GM20431 (cell line): ENCODE measurements around the gene CAP2.
"Not testable (repeated sequence)": the region's sequence is repeated elsewhere in the genome, so short reads cannot be mapped to it uniquely, and the experiment has no call there.

Experiments
- in situ Hi-C: fragments of 300-500 bp; cut with MseI, MboI; formaldehyde crosslinking; loops from one replicate; pipeline ENCODE4 v1.15.0; 2020; ENCODE audit warnings: low sequenced_read_pairs; ENCODE audit not compliant: unreplicated experiment

Gene CAP2

DNA sequence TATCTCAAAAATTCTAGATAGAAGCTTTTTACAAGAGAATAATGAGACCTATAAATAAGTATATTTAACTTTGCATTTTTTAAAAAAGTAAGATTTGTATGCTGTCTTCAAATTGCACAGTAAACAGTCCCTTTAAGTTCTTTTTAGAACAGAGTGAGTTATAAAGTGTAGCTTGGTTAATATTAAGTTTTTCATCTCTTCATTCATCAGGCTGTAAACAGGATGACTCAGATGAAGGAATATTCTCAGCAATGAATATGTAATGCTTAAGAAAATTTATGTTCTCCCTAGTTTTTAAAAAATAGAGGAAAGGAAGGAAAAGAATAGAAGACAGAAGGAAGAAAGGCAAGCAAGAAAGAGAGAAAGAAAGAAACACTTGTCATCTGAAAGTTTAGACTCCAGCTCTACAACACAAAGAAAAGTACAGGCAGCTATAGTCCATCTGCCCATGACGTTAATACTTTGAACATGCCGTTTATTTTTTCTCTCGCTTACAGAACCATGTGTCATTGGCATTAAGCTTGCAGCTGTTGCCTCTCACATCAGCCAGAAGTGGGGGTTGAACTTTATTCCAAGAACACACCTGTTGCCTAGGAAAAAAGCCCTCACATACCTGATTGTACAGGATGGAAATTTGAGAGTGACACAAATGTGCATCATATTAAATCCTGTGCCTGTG is 36.1 kb downstream of the CAP2 start:
- in situ Hi-C loops: no loop called here

DNA sequence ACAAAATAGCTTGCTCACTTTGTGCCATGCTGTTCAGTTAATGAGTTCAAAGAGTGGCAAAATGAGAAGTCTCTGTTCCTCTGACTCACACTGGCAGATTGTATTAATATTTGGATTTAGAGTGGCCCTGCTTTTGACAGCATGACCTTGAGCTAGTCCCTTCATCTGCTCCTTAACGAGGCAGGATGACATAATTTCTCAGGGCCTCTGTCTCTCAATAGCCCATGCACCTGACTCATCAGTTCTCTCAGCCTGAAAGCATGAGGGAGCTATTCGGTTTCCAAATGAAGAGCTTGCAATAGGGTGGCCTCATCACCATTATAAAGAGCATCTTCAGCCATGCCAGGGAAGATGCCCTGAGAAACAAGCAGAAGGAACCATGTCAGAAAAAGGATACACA is 38.2 kb downstream of the CAP2 start:
- in situ Hi-C loops: no loop called here

- in situ Hi-C loops: no loop called here
Measured at GRCh38 chr6:17432356-17432755, 39.0 kb downstream of the CAP2 start.

DNA sequence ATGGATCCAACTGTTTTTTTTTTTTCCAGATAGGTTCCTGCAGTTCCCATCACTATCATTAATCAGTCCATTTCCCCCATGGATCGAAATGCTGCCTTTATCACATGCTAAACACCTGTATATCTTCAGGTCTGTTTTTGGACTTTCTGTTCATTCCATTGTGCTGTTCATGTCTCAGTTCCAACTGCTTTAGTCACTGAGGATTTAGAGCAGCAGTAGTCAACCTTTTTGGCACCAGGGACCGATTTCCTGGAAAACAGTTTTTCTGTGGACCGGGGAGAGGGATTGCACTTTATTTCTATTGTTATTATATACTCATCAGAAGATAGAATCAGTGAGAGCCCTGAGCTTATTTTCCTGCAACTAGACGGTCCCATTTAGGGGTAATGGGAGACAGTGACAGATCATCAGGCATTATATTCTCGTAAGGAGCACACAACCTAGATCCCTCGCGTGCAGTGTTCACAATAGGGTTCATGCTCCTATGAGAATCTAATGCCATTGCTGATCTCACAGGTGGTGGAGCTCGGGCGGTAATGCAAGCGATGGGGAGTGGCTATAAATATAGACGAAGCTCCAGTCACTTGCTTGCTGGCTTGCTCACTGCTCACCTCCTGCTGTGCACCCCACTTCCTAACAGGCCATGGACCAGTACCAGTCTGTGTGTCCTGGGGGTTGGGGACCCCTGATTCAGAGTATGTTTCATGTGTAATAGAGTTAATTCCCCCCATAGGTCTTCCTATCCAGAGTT is 46.0 kb downstream of the CAP2 start:
- in situ Hi-C loops: no loop called here

DNA sequence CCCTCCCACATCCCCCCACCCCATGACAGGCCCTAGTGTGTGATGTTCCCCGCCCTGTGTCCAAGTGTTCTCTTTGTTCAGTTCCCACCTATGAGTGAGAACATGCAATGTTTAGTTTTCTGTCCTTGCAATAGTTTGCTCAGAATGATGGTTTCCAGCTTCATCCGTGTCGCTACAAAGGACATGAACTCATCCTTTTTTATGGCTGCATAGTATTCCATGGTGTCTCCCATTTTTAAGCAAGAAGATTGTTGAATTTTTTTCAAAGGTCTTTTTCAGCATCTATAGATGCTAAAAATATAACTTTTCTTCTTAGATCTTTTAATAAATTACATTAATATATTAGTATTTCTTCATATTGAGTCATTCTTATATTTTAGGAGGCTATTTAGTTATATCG is 47.4 kb downstream of the CAP2 start:
- in situ Hi-C loops: not testable (repeated sequence)

GRCh38 chr6:17442196-17442595 is 48.8 kb downstream of the CAP2 start:
- in situ Hi-C loops: no loop called here

DNA sequence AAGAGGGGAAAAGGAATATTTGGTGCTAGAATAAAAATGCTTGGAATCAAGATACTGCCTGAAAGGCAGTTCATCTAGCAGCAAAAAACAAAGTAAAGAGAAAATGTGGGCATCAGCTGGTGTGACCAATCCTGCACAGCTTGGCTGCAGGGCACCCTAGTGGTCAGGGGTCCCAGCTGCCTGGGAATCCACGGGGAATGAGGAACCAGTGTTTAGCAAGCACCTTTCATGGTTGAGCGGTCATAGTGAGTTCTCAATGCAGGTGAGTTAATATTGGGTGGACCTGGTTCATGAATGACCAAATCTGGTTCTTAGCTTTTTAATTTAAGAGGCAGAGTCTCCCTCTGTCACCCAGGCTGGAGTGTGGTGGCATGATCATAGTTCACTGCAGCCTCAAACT is 53.3 kb downstream of the CAP2 start:
- in situ Hi-C loops: no loop called here

DNA sequence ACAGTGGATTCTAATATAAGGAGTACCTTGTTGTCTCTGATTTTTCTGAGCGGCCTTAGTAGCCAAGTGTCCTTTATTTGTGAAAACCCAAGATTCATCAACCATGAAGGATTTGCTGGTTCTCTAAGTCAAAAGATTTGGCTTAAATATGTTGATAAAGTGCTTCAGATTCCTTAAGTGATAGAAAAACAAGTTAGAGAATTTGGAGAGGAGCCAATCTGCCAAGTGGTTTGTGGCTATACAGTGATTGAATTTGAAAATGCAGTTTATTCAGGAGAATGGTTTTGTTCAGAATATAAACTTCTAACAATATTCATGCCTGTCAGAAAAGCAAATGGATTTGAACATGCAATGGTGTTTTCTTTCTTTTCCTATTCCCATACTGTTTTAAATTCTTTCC is 54.8 kb downstream of the CAP2 start:
- in situ Hi-C loops: no loop called here

GRCh38 chr6:17450397-17450796 is 57.0 kb downstream of the CAP2 start:
- in situ Hi-C loops: no loop called here

- in situ Hi-C loops: no loop called here
Measured at GRCh38 chr6:17450832-17451231, 57.4 kb downstream of the CAP2 start.

GRCh38 chr6:17452096-17452495 is 58.7 kb downstream of the CAP2 start:
- in situ Hi-C loops: no loop called here

DNA sequence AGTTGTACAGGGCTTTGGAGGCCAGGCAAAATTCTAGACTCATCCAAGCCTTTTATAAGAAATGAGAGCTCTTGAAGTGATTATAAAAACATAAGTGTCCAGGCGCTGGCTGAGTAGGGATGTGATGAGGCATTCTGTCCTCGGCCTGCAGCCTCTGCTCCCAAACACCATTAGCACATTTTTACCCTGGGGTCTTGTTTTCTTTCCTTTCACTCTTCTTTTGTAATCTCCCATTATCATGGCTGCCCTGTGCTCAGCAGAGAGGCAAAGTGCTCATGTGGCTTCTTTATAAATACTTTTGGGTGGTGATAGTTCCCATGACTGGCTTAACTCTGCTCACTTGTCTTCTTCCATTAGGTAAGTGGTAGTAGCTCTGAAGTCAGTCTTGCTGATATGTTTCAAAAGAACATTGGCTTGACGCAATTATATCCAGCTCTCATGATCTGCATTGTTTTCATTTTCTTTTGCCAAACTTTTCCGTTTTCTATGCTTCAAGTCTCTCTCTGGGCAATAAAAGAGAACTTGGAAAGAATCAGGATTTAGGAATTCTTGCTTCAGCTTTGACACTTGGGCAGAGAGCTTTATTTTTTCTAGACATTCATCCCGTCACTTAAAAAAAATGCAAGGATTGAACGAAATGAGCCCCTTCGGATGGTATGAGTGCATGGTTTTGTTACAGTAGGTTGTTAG is 61.1 kb downstream of the CAP2 start:
- in situ Hi-C loops: no loop called here

- in situ Hi-C loops: no loop called here
Measured at GRCh38 chr6:17455919-17456318, 62.5 kb downstream of the CAP2 start.

DNA sequence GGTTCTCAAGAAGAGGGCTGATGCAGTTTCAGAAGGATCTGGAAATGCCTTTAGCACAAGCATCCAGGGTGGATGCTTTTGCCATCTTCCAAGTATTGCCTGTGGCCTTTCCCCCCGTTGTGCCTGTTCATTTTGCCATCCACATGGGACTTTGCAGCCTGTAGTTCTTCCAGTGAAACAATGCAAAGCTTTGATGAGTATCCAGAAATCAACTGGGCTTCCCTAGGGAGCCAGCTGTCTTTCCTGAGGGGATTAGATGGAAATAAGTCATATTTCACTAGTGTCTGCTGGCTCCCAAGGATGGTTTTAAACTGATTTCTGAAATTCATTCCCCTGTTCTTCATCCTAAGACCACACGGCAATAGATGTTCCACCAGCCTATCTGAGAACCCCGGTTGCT is 63.3 kb downstream of the CAP2 start:
- in situ Hi-C loops: no loop called here

DNA sequence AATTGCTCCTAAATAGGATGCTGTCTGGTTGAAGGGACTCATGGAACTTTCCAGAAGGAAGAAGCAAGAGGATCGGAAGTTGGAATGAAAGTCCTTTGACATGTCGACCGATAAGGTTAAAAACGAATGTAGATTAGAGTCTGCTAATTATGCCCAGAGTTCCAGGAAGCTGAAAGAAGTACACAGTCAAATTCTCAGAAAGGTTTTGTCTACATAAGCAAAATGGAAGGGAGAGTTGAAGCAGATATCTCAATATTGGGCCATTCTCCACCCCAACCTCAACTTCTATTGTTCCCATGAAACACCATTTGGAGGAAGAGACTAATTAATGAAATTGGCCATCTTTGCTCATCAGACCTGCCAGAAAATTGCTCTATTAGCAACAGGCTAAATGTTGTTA is 64.0 kb downstream of the CAP2 start:
- in situ Hi-C loops: no loop called here

GRCh38 chr6:17457956-17458355 is 64.6 kb downstream of the CAP2 start:
- in situ Hi-C loops: no loop called here

DNA sequence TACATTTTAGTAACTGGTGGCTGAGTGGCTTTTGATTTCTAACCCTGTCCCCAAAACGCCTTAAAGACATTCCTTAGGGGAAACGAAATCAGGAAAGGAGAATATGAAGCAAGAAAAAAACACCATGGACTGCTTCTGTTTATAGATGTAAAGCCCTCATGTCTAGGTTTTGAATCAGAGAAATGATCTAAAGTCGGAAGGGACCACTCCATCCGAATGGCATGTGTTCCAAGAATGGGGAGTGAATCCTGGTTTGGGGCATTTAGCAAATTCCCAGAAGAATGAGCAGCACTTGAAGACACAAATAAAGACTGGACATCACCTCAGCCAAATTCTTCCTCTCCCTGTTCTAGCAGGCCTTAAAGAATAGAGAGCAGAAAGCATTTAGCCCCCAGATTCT is 65.6 kb downstream of the CAP2 start:
- in situ Hi-C loops: no loop called here

DNA sequence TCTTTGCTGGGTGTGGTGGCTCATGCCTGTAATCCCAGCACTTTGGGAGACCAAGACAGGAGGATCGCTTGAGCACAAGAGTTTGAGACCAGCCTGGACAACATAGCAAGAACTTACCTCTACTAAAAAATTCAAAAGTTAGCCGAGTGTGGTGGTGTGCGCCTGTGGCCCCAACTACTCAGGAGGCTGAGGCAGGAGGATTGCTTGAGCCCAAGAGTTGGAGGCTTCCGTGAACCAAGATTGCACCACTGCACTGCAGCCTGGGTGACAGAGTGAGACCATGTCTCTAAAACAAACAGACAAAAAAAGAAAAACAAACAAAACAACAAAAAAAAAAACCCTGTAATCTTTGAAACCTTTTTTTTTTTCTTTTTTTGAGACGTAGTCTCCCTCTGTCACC is 67.5 kb downstream of the CAP2 start:
- in situ Hi-C loops: no loop called here

DNA sequence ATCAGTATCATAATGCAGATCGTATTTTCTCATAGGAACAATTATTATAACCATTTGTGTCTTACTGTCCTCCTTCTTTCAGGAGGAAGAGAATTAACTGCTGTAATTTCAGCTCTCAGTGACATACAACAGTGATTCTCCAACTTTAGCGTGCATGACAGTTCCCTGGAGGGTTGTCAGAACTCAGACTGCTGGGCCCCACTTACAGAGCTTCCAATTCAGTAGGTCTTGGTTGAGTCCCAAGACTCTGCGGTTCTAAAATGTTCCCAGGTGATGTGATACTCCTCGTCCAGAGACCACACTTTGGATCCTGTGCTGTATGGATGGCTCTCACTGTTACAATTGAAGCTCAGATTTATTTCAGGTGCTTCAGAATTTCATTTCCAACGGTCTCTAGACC is 72.8 kb downstream of the CAP2 start:
- in situ Hi-C loops: no loop called here

- in situ Hi-C loops: no loop called here
Measured at GRCh38 chr6:17466707-17467106, 73.3 kb downstream of the CAP2 start.
